Stimulated activated CD8-positive, alpha-beta memory T cell treated with anti-CD3 and anti-CD28 coated beads, Interleukin-12 subunit alpha, Interleukin-12 subunit beta, amount 100 ng/mL, for 1 hour (primary cell): ENCODE results near the gene TMEM208.

ENCODE experiments used
- DNase-seq: peaks from one replicate; pipeline ENCODE4 v3.0.0-alpha.2; 2020; ENCODE audit warnings: low read depth

TMEM208 gene

DNA sequence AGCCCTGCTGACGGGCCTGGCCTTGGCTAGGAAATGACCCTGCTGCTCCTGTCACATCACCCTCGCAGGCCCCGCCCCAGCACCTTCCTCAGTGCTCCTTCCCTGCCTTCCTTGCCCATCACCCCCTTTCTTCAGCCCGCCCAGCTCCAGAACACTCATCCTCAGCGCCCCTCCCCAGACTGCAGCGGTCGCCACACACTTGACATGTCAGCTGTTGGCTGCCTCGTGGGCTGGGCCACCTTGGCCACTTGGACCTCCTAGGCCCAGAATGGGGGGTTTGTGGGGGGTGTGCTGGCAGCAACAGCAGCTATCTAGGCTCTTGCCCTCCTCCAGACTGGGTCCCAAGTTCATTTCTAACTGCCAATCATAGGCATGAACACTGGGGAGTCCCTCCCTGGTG, 17.4 kb upstream of the TMEM208 start:
- DNase-seq = no peak

- no peak for DNase-seq
Observed at GRCh38 chr16:67210069-67210937, 16.6 kb upstream of the TMEM208 start.

GRCh38 chr16:67211674-67212073, 15.3 kb upstream of the TMEM208 start:
- no peak for DNase-seq

DNA sequence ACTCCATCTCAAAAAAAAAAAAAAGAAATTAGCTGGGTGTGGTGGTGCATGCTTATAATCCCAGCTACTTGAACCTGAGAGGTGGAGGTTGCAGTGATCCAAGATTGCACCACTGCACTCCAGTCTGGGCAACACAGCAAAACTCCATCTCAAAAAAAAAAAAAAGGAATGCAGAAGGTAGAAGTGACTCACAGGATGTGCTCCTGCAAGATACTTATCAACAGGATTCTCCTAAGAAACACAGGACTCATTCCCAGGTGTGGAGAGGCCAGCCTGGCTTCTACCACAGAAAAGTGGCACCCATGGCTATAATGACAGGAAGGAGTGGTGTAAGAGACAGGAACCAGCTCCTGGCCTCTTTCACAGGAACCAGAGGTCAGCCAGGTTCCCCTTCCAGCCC, 14.2 kb upstream of the TMEM208 start:
- no peak for DNase-seq

DNA sequence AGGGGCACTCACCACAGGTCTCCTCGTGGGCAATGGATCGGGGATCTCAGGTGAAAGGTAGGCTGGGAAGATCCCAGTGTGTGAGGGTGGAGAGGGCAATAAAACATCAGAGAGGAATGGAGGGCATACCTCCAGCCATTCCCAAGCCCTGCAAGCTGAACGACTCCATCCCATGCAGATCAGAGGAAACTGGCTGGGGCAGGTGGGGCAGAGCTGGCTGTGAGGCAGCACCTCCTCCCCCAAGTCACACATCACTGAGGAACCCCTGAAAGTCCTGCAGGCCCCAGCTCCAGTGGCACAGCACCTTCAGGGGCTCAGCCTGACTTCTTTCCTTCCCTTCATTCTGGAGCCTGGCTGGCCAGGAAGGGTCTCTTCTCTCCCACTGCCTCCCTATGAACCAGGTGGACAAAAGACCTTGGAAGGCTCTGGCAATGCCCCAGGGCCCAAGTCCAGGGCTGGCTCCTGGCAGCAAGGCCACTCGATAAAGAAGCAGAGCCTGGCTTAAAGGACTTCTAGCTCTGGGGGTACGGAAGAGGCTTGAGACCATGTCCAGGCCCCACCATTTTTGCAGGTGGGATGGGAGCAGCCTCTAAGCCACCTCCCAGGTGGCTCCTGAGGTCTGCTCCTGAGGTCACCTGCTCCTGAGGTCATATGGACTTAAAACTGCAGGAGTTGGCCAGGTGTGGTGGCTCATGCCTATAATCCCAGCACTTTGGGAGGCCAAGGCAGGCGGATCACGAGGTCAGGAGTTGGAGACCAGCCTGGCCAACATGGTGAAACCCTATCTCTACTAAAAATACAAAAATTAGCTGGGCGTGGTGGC, 13.5 kb upstream of the TMEM208 start:
- DNase-seq = no peak

DNA sequence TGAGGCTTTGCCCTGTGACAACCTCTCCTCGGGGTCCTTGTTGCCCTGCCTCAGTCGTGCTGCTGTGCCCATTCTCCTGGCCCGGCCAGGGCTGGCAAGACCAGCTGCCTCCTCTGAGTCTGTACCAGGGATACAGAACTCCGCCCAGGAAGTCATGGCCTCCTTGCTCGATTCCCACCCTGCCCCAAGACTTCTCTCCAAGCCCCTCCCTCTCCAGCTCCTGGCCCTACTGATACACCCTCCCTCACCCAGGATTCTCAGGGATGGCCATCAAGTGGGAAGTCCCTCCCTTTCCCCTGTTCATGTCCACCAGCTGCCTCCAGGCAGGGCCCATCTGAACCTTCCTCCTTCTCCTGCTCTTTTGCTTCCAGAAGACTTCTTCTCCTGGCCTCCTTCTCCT, 11.2 kb upstream of the TMEM208 start:
- no peak for DNase-seq

DNA sequence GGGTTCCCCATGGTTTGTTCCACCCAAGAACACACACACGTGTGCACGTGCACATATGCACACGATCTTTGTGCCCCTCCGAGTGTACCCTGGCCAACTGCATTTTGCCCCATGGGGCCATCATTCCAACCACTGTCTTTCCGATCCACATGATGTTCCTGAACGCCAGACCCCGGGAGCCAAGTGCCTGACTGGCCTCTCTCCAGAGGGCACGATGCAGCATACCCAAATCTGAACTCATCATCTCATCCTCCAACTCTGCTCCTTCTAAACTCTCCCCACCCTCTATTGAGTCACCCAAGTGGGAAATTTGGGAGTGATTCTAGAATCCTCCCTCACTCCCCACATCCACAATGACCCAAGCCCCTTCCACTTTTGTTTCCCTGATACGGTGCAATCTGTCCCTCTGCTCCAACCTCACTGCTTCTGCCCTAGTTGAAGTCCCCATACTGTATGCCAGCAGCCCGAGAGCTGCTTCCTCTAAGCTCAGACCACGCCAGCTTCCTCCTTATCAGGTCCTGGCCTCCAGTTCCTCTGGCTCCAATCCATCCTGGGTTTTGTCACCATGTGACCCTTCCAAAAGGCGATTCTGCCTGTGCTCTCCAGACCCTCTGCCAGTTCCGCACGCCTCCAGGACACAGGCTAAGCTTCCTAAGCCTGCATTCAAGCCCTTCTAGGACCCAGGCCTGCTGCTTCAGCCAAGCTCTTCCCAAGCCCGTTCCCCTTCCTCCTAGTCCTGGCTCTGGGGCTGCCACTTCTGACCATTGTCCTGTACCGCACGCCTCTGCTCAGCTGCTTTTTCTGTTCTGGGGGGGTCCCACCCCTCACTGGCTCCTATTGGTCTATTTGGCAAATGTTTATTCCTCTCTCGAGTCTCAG, 10.1 kb upstream of the TMEM208 start:
- DNase-seq = no peak

DNA sequence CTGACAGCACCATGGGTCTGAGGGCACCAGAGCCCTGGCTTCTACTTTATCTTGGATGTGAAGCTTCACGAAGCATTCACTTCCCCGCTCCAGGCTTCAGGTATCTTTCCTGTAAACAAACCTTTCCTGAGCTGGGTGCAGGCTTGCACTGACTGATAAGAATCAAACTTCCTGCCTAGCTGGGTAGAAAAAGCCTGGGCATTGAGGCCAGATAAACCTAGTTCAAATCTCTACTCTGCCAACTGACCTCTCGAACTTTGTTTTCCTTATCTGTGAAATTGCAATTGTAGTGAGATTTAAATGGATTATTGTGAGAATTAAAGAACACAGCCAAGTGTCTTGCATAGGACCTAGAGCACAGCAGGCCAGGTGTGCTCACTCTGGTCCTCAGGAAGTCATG, 2.9 kb upstream of the TMEM208 start:
- no peak for DNase-seq

DNA sequence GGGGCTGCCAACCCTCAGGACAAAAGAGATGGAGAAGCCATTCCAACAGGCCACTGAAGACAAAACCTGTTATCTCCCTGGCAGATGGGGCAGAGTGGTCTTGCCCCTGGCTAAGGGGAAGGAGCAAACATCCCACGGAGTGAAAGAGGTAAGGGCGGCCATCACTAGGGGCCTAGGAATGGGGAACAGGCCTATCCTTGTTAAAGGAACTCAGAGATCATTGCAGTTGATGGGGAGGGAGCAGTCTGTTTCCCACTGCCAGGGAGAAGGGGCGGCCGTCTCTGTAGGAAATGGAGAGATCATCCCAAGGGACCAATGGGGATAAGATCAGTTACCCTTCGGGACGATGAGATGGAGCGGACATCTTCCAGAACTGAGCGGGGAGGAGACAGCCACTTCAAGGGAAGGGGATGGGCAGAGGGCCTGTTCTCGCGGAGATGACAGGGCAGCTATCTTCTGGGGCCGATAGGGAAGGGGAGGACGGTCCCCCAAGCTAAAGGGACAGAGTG, 581 bp upstream of the TMEM208 start:
- DNase-seq = no peak

- no peak for DNase-seq
Observed at GRCh38 chr16:67227567-67227921, 614 bp downstream of the TMEM208 start.

DNA sequence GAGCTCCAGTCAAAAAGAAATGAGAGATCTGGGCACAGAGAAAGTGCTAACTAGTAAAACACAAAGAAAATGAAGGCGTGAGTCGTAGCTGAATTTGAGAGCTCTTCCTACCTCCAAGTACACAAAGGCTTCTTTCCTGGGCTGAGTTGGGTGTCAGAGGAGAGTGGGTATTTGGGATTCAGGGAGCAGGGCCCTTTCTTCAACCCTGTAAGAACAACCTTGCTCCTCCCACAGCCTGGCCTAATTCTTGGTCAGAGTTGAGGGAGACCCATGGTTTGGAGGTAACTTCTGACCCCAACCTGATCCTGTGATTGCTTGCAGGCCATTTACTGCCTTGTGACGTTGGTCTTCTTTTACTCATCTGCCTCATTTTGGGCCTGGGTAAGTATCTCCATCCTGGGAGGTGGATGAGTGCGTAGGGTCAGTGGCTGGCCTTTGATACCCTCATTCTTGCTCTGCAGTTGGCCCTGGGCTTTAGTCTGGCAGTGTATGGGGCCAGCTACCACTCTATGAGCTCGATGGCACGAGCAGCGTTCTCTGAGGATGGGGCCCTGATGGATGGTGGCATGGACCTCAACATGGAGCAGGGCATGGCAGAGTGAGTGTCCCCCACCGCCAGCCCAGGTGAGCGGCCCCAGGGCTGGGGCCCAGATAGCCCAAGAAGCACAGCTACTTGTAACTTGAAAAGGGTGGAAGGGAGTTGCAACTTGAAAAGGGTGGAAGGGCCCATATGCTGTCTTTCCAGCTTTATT, 1.3 kb downstream of the TMEM208 start:
- DNase-seq = no peak

- no peak for DNase-seq
Observed at GRCh38 chr16:67228905-67229304, 2.0 kb downstream of the TMEM208 start.

DNA sequence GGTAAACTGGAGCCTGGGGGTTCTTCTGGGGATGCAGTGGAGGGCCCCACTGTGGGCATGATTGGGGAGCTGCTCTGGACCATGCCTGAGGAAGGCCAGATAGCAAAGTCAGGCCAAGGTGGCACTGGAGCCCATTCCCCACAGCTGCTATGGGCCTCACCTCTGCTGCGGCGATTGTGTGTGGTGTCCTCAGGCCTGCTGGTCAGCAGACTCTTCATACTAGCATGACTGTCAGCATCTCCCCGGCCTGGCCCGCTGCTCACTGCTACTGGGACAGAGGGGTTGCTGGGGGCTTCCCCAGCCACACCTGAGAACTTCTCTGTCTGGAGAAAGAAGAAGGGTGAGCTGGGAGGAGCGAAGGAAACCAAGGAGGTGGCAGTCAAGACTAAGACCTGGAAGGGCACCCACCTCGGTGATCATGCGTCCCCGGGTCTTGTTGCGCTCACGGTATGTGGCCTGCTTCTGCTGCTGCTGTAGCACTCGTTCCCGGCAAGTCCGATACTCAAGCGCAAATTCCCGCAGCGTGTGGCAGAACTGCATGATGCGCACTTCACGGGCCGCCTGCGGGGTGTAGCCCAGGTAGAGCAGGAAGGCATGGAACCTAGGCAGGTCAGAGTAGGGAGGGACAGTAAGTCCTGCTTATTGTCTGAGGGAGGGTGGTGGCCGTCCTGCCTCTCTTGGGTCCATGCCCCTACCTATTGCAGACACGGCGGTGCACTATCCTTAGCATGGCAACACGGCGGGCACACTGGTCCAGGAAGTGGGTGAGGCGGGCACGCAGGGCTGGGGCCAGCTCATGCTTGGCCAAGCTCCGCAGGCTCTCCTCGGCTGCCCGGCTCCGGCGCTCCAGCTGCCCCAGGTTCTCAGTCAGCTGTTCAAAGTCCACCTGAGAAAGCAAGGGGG, 3.2 kb downstream of the TMEM208 start:
- DNase-seq = no peak

- DNase-seq = no peak
Observed at GRCh38 chr16:67230809-67231660, 4.1 kb downstream of the TMEM208 start.

GRCh38 chr16:67233596-67233995, 6.7 kb downstream of the TMEM208 start:
- no peak for DNase-seq

DNA sequence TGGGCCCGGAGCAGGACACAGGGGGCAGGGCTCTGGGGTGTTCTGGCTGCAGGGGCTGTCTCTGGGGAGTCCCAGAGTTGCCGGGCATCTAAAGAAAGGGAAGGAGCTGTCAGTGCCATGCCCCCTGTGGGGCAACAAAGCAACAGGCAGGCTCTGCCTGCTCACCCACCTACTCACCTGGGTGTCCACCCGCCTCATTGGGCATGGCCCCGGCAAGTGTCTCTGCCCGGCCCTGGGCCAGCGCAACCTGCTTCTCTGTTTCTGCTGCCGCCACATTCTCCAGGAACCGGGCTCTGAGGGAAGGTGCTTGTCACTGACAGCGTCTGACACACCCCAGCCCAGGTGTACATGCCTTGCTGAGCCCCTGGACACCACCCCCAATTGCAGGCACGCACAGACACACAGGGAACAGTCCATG, 7.3 kb downstream of the TMEM208 start:
- no peak for DNase-seq

DNA sequence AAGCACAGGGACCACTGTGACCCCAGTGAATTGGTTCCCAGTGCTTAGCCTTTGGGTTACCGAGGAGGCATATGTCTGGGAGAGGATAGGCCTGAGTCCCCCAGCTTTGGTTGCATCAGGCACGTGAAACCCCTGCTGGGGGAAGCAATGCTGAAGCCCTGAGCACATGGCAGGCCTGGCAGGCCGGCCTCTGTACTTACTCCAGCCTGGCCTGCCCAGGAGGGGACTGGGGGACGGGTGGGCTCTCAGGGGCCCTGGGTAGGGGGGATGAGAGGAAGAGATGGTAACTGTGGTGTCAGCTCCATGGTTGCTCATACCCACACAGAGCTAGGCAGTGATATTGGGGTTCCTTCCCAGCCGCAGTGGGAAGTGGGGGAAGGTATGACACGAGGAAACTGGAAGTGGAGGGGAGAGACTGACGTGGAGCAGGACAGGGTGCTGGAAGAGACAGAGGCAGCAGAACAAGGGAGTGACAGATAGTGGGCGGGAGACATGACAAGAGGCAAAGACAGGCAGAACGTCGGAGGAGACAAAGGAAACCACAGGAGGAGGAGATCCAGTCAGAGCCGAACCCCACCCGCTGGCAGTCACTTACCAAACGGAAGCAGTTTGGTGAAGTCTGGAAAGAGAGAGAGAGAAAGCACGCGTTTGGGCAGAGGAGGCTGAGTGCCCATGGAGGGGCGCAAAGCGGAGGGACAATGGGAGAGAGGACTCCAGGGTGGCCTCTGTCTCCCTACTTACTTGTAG, 9.1 kb downstream of the TMEM208 start:
- no peak for DNase-seq

- DNase-seq = peak; percentile 40
Observed at GRCh38 chr16:67236563-67237395, 9.8 kb downstream of the TMEM208 start.
